Fibroblast of villous mesenchyme (primary cell): ENCODE measurements around the gene CCT5. TPM values are rescaled to one million over a fixed set of nuclear protein-coding genes. Genes with fewer than 3 reads are reported as not detected.

Experiments used
- DNase-seq: peaks from one replicate; pipeline ENCODE4 v3.0.0-alpha.2; 2010; ENCODE audit warnings: low read depth
- H3K4me3 ChIP-seq: 2 replicates; pipeline ENCODE4 v1.5.1; 2011; ENCODE audit warnings: low read depth, mild to moderate bottlenecking, low read length
- CTCF ChIP-seq: IDR thresholded peaks from 2 replicates; pipeline ENCODE4 v1.5.1; 2012; ENCODE audit warnings: low read depth, mild to moderate bottlenecking, low read length; ENCODE audit not compliant: insufficient read depth
- total RNA-seq: library from RNA; depleted of rRNA; stranded (reverse); fragments of >200 nt; gene quantifications from 2 replicates; pipeline ENCODE4 v1.2.3, GENCODE V29; 2012

CCT5 gene
- total RNA-seq, 1 donor: 425 TPM

DNA sequence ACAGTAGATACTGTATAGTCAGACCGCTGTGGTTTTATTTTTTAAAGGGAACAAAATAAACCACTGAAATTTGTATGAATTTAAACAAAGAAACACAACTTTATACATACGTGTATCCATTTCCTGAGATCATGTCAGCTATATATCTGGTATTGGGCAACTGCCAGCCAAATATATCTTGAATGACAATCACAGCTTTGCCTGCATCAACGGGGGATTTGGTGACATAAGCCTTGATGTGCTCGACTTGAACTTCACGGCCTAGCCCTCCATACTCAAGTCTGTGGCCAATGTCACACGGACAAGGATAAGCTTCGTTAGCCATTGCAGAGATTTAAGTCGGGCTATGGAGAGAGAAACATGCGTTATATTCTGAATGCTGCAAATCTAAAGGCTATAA is 40.4 kb downstream of the CCT5 start:
- TF ChIP-seq CTCF: no peak
- H3K4me3 ChIP-seq: no peak overlapping the region
- no peak for DNase-seq

DNA sequence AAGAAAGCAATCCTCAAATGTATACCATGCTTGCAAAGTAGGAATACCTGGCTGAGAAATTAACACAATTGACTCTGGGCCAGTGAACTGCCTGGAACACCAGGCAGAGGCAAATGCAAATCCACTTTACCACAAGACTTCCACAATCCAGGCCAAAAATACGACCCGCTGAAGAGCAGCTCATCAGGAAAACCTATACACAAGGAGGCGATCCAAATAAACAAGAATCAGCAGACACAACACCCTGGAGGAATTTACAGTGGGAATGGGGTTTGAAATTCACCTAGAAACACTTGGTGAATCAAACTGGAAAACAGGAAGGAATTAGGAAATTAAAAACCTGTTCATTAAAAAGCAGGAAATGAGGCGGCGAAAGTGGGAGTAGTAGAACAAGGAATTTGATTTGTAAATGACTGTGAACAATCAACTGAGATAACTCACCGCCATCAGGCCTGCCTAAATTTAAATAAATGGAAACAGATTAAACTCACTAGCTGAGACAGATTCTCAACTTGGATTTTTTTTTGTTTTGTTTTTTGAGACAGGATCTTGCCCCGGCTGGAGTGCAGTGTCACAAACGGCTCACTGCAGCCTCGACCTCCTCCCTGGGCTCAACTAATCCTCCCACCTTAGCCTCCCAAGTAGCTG is 41.7 kb downstream of the CCT5 start:
- DNase-seq: no peak
- TF ChIP-seq CTCF: no peak
- H3K4me3 ChIP-seq: no peak overlapping the region

DNA sequence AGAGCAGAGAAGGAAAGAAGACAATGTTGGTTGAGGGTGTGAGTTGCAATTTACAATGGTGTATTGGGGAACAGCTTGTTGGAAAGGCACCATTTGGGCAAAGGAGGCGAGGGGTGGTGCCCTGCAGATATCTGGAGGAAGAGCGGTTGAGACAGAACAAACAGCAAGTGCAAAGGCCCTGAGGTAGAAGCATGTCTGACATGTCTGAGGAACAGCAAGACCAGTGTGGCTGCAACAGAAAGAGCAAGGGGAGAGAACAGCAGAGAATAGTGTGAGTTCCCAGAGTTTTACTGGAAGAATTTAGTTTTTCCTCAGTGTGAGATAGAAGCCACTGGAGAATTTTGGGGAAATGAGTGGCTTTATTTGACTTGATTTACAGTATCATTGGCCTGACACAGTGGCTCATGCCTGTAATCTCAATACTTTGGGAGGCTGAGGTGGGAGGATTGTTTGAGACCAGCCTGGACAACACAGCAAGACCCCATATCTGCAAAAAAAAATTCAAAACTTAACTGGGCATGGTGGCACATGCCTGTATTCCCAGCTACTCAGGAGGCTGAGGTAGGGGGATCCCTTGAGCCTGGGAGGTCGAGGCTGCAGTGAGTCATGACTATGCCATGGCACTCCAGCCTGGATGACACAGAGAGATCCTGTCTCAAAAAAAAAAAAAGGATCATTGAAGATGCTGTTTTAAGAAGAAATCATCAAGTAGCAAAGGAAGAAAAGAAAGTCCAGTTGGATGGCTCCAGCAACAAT is 44.0 kb downstream of the CCT5 start:
- no peak overlapping the region for H3K4me3 ChIP-seq
- TF ChIP-seq CTCF: no peak
- DNase-seq: no peak

DNA sequence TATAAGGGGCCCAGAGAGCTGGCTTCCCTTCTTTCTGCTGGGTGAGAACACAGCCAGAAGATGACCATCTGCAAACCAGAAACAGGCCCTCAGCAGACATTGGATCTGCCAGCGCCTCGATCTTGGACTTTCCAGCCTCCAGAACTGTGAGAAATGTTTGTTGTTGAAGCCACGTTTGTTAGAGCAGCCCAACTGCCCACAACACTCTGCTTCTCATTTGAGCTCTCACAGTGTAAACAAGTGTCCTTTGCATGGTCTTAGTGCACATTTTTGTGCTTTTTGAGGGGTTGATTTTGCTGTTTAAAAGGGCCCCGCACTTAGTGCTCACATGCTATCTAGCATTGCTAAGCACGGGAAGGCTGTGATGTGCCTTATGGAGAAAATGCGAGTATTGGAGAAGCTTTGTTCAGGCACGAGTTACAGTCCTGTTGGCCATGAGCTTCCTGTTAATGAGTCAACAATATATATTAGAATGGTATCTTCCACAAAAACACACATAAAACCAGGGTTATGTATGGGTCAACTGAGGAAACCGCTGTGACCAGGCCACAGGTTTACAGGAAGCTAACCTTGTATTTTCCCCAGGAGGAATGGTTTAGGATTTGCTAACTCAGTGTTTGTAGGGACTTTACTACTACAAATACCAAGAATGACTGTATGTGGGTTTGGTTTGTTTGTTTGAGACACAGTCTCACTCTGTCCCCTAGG is 45.7 kb downstream of the CCT5 start:
- H3K4me3 ChIP-seq: no peak overlapping the region
- TF ChIP-seq CTCF: no peak
- DNase-seq: peak; percentile 24

GRCh38 chr5:10297646-10298204 is 47.6 kb downstream of the CCT5 start:
- no peak overlapping the region for H3K4me3 ChIP-seq
- TF ChIP-seq CTCF: no peak
- no peak for DNase-seq

DNA sequence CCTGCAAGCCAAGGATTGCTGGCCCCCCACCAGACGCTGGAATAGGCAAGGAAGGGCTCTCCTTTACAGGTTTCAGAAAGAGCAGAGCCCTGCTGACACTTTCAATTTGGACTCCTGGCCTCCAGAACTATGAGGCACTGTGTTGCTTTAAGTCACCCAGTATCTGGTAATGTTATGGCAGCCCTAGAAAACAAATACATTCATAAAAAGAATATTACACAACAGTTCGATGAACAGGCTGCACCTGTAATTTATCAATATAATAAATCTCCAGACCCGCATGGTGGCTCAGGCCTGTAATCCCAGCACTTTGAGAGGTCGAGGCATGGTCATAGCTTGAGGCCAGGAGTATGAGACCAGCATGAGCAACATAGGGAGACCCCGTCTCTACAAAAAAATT is 50.2 kb downstream of the CCT5 start:
- DNase-seq: no peak
- H3K4me3 ChIP-seq: no peak overlapping the region
- TF ChIP-seq CTCF: no peak
